Activated CD4-positive, alpha-beta T cell treated with anti-CD3 and anti-CD28 coated beads, Interleukin-2, amount 50 U/mL, for 48 hours (primary cell): Measurements from ENCODE around the gene CNOT8.
"Not testable (repeated sequence)": the region's sequence is repeated elsewhere in the genome, so short reads cannot be mapped to it uniquely, and the experiment has no call there.

Source experiments
- DNase-seq, 2 experiments: peaks; one replicate each; pipeline ENCODE4 v3.0.0-alpha.2; 2020

The CNOT8 gene

DNA sequence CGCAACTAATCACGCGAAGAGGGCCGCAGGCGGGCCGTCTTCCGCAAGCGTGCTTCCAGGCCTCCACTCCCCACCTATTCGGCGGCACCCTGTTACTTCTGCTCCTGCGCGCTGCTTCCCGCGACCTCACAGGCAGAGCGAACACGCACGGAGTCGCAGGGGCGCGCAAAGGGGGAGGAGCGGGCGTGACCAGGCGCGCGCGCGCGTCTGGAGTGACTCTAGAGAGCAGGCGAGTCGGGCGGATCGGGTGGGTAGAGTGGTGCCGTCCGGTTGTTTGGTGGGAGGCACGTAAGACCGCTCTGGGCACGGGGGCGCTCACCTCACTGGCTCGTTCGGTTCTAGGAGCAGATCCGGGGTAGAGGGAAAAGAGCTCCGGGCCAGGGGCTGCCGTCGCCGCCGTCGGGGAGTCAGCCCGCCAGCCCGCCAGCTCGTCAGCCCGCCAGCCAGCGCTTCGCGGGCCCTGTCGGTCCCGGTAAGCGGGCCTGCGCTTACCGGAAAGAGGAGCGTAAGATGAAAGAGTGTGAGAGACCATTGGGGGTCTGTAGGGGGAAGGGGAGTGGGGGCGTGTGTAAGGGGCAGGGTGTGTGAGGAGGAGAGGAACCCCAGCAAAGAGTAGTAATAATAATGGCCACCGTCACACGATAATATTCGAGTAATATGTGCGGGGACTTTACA lies at the start of gene CNOT8:
Gene CNOT8, plus strand, starts transcription at position 331 of the 675 bp plus-strand sequence. CDS start 4,652 bp downstream, outside the sequence.
- peak; percentile 98 for DNase-seq

DNA sequence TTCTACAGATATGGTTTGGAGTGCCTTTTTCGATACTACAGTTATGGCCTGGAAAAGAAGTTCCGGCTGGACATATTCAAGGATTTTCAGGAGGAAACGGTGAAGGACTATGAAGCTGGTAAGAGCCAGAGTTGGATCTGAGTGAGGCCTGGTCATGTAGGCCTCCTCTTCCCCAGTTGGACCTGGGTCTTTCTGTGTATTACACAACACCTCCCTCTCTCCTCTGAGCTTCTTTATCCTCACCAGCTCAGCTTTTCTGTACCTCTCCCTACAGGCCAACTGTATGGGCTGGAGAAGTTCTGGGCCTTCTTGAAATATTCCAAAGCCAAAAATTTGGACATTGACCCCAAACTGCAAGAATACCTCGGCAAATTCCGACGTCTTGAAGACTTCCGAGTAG lies 47.2 kb upstream of the CNOT8 start:
- DNase-seq, result no peak

DNA sequence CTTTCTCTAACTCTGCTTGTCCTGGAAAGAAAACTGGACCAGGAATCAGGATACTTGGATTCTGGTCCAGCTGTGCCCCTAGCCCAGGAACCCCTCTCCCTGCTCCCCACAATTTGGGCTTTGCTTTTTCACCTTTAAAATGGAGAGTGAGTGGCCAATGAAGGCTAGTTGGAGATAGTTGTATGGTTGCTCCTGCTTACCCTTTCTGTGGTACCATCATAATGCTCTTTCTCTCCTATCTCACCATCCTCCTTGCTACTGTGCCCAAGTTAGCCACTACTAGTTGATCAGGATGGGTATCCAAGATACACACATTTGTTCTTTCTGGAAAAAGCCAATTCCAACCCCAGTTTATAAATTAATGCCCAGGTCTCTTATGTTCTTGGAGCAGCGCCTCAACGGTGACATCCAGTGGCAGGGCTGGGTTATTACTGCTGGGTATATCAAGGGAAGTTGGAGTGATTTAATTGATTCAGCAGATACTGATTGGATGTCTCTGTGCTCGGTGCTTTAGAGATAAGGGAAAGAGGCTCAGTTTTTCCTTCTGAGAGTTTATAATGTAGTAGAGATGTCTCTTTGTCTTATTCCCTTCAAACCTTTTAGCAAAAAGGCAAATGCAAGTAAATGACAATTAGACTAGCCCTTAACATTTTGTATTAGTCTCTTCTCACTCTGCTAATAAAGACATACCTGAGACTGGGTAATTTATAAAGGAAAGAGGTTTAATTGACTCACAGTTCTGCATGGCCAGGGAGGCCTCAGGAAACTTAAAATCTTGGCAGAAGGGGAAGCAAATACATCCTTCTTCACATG lies 46.6 kb upstream of the CNOT8 start:
- DNase-seq, result peak; percentile 60 to 71

DNA sequence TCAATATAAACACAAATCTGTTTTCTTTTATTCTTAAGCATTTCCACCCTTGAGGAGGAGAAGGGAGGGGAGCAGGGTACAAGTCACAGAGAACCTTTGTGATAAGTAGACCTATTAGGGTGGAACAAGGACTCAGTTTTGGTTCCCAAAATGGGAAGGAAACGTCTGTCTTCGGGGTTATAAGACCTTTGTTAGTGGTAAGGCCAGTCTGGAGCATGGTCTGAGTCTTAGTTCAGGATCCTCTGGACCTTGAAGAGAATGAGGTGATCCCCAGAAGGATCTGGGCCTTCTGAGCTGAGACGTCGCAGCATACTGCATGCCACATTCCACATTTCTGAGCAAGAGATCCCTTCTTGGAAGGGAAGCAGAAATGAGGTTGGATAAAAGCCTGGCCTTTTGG lies 45.3 kb upstream of the CNOT8 start:
- DNase-seq, result no peak

DNA sequence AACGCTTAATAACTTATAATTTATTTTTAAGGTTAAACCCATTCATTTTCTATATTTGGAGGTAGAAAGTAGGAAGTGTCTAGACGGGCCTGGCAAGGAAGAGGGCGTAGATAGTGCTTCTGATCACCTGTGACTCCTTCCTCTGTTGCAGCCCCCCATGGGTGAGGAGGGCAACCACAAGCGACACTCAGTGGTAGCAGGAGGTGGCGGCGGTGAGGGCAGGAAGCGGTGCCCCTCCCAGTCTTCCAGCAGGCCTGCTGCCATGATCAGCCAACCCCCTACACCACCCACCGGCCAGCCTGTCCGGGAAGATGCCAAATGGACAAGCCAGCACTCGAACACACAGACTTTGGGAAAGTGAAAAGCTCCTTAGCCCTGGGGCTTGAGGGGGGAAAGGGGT lies 44.7 kb upstream of the CNOT8 start:
- DNase-seq, result no peak

DNA sequence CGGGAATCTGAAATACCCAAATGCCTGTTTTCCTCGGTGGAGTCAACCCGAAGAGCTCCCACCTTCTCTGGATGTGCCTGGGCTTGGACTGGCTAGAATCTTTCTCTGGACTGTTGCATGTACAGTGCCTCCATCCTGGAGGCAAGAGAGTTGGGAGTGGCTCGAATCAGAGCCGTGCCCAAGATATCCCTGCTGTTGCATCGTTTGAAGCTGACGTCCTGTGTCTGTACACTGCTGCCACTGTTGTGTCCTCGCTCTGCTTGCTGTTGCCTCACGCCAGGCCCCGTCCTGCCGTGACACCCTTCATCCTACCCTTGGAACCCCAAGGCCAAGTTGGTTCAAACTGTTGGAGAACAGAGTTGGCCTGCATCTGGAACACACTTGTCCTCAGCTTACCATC lies 43.4 kb upstream of the CNOT8 start:
- no peak for DNase-seq

DNA sequence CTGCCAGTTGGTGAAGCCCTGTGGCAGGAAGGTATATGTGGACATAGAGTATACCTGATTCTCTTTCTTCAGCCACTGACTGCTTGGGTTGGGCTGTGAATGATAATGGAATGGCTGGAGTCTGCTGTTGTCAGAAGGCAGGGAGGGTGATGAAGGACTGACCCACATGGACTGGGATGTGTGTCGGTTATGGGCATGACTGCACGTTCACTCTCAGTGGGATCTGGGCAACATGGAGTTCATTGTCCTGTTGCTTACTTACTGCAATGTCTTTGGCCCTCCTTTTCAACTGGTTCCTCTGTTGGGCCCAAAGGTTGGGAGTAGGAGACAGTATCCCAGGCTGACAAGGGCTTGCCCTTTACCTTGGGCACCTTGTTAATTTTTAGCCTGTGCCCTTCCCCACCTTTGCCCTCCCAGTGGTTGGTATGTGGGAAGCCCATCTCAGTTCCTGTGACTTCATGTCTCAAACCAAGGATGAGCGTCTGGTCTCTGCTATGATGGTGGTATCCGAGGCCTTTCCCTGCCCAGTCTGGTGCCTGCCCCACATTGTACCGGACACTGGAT lies 42.7 kb upstream of the CNOT8 start:
- DNase-seq, result no peak

DNA sequence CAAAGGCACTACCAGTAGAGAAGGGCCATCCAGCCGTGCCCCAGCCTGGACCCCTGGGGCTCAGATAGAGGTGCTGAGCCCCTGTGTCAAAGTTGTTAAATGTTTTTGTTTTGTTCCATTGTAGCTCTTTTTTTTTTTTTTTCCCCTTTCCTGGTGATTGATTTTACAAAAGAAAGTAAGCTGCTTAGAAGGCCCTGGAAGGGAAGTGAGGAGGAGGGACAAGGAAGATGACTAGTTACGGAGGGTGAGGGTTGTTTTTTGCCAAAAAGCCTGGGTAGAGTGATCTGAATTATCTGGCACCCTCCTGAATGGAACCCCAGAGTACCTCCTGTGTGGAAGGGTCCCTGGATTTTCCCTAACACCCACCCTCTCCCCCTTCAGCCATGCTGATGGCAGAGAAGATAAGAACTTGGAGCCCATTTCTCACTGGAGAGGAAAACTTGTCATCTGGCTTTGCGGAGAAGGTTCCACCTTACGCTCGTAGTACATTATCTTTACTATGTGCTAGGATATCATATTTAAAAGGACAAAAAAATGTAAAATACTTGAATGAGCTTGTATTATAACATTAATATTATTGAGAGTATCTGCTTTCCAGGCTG lies 41.4 kb upstream of the CNOT8 start:
- no peak for DNase-seq

DNA sequence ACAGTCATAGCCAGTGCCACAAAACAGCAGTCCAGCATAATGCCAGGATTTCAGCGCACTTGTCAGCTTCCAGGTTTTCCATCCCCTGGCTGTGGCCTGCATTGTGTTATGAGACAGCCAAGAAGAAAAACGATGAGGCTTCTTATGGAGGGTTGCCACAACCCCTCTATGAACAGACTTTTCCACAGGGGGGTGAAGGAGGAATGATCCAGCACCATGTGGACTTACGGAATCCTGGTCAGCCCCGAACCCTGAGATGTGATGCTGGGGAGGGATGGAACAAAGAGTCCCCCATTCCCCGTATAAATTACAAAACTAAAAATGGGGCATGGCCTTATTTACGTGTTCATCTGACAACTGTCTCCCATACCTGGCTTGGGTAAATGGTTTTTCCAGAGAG lies 40.6 kb upstream of the CNOT8 start:
- DNase-seq, result no peak

DNA sequence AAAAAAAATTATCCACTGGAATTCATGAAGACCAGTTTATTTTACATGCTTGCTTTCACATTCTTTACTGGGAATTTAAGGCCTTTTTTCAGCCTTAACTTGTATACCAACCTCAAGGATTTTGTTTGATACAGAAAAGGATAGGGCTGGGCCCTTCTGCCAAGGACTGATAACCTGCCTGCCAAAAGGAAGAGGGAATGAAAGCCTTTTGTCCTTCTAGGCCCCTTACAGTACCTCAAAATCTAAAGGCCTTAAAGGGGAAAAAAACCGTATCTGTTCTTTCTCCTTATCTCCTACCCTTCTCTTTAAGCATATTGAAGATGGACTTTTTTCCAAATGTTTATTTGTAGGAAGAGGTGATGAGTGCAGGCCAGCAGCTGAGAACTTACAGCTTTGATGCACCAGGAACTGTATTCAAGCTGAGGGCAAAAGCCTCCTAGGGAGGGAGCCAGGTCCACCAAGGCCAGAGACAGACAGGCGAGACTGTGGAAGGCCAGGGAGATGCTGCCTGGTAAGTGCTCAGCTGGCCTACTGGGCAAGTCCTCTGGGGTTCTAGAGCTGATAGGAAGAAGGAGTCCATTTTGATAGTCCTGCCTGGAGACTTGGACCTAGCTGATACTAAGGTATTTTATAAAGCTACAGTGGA lies 39.8 kb upstream of the CNOT8 start:
- no peak for DNase-seq

DNA sequence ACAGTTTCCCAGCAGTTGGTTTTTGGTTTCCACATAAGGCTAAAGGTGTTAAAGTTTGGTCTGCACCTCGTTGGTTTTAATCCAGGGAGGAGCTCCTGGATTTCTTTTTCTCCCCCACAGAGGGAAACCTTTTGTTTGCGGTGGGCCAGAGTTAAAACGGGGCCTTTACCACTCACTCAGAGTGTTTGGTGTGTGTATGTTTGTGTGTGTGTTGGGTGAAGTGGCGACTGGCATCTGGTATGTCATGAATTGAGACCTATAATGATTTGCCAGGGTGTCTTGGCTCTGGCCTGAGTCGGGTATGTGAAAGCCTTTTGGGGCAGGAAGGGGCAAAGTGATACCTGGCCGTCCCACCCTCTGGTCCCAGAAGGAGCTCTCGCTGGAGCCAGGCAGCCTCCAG lies 38.9 kb upstream of the CNOT8 start:
- DNase-seq, result no peak

DNA sequence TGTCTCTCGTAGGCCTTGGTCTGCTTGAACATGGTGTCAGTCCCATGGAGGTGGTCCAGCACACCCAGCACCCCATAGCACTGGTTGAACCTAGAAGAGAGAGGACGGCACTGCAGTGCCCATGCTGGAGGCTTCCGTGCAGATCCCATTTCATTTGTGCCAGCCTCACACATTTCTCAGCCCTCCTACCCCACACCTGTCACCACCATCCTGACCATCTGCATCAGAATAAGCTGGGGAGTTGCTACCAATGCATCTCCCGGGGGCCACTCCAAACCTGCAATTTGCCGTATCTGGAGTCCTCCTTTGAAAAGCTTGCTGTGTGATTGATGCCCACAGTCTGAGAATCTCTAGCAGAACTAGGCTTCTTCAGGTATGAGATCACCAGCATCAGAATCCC lies 38.0 kb upstream of the CNOT8 start:
- no peak for DNase-seq

DNA sequence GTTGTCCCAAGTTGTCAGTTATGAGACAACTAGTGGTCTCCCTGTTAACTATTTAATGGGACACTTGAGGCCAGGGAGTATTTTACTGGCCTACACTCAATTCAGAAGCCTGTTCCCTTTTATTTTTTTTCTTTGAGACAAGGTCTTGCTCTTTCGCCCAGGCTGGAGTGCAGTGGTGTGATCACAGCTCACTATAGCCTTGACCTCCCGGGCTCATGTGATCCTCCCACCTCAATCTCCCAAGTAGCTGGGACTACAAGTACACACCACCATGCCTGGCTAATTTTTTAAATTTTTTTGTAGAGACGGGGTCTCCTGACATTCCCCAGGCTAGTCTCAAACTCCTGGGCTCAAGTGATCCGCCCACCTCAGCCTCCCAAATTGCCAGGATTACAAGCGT lies 35.5 kb upstream of the CNOT8 start:
- not testable (repeated sequence) for DNase-seq

DNA sequence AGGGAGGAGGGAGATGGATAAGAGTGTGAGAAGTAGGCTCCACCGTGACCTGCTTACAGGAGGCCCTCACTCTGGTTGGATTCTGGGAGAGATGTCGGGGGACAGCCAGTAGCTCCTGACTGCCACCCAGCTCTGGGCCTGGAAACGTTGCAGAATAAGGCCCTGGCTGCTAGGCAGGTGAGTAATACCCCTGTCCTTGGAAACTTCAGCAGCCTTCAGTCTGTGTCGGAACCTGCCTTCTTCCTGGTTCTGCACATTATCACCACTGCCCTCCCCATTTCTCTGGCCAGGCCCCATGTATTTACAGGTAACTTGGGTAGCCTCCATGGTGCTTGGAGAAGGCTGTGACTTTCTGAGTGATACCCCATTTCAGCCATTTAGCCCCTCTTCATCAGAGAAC lies 34.8 kb upstream of the CNOT8 start:
- no peak for DNase-seq

DNA sequence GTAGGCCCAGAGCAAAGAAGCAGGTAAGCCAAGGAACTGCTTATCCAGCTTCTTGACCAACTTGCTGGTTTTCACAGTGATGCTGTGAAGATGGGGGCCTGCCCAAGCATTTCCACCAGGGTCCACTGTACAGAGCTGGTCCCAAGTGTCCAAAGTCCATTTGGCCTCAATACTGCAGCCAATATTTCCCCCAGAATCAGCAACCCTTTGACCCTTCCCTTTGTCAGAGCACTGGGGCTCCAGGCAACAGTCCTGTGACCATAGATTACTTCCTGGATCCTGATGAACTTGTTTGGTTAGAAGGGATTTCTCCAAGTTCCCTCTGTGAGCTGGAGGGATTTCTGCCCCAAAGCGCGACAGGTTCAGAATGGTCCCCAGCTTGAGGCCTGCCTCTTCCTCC lies 34.4 kb upstream of the CNOT8 start:
- DNase-seq, result no peak

DNA sequence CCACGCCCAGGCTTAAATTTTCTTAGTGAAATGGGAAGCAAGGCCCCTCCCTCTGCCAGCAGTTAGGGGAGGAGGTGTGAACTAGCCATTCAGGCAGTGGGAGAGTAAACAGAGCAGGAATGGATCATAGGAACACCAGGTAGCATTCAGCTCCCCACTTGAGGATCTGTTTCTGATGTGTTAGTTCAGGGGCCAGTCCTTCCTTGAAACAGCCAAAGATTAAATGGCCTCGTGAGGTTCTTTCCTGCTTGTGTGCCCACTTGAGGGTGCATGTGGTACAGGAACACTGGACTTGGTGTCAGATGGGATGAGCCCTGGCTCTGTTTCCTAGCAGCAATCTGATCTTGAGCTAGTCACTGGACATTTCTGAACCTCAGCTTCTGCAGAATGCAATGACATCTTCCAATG lies 29.2 kb upstream of the CNOT8 start:
- no peak for DNase-seq

DNA sequence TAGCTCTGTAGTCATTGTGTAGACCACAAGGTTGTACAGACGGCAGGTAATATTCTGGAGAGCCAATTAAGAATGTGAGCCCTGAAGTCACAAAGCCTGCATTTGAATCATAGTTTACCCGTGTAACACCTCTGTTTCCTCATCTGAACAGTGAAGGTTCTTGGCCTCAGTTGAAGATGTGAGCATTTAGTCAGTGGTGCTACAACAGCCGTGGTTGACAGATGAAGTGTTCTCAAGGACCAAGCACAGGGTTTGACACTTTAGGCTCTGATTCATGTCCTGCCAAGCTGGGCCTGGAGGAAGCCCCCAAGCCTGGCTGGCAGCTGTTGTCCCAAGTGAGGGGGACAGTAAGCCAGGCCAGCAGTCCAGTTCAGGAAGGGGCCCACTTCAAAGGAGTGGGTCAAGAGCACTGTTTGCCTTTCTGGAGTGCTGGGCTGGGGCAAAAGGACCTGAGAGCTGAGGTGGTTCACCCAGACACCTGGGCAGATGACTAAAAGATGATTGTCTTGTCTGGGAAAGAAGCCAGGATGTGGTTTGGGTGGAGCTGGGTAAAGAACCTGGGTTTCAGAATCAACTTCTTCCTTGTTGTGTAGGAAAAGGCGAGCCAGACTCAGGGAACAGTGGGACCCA lies 28.7 kb upstream of the CNOT8 start:
- peak; percentile 25 to 28 for DNase-seq

DNA sequence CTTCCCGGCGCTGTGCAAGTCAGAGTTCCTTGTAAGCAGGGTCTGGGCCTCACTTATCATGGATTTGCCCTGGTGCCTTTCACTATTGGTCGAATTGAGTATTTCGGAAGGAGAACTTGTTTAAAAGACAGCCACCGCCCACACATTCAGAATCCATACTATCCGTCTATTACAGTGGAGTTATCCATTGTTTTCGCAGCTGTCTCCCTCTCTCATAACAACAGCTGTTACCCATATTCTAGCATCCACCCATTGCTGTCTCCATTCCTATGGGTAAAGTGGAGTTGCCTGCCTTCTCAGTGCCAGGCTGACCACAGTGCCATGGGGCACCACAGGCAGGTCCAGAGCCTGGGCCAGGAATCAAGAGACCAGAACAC lies 28.2 kb upstream of the CNOT8 start:
- no peak for DNase-seq

DNA sequence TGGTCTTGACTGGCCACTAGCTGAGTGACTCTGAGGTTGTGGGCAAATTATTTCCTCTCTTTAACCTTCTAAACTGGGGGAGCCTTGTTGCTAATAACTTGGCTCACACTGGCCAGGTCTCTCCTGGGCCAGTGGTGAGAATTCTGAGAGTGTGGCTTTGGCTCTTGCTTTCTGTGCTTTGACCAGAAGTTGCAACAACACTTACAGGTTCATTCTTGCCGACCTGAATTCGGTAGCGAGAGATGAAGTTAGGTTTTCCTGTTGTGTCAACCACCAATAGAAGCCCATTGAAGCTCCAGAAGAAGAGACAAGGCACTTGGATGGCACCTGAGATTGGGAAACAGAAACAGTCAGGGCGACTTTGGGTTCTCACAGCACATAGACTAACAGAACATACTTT lies 27.8 kb upstream of the CNOT8 start:
- DNase-seq, result no peak

DNA sequence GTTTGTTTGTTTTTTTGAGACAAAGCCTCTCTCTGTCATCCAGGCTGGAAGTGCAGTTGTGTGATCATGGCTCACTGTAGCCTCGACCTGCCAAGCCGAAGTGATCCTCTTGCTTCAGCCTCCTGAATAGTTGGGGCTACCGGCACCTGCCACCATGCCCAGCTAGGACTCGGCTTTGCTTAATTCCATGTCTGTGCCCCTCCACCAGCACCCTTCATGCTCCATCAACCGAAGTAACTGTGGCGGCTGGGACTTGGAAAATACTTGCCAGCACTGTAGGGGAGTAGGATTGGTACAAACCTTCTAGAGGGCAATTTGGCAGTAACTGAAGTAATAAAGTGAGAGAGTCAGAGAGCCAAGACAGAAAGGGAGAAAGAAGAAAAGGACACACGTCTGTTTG lies 27.0 kb upstream of the CNOT8 start:
- DNase-seq, result no peak

DNA sequence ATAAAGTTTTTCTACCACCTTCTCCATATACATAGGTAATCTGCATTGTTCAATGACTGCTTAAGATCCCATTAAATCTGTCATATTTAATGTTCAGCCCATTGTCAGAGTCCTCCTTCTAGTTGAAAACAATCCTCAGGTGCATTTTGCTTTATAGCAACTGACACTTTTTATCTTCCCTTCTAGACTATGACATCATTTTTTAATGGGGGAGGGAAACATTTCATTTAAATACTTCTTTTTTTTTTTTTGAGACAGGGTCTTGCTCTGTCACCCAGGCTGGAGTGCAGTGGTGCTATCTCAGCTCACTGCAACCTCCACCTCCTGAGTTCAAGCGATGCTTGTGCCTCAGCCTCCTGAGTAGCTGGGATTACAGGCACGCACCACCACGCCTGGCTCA lies 25.6 kb upstream of the CNOT8 start:
- not testable (repeated sequence) for DNase-seq

DNA sequence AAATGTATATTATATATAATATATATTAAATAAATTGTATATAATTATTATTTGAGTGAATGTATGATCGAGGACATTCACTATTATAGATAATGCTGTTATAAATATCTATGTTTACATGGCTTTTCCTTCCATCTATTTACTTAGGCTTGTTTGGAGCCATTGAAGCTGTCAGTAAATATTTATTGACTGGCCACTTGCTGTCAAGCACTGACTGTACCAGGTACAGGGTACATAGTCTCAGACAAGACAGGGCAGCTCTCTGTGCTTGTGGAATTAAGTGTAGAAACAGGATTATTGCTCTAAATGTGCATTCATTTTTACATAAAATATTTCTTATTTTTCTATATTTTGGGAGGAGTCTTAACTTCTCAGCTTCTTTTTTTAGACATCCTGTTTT lies 24.4 kb upstream of the CNOT8 start:
- no peak for DNase-seq

DNA sequence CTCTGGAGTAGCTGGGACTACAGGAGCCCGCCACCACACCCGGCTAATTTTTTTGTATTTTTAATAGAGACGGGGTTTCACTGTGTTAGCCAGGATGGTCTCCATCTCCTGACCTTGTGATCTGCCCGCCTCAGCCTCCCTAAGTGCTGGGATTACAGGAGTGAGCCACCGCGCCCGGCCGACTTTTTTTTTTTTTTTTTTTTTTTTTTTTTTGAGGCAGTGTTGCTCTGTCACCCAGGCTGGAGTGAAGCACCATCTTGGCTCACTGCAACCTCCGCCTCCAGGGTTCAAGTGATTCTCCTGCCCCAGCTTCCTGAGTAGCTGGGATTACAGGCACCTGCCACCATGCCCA lies 22.8 kb upstream of the CNOT8 start:
- DNase-seq, result not testable (repeated sequence)
